ENCODE results near the gene BRMS1. TPM values are rescaled to one million over a fixed set of nuclear protein-coding genes. Genes with fewer than 3 reads are reported as not detected.

Gene BRMS1
- total RNA-seq, 4 donors from 2014 or later, result 36.7 to 59.2 (median 42.0) TPM

GRCh38 chr11:66338276-66339161 is 6.4 kb downstream of the BRMS1 start:
- ATAC-seq (ENCODE audit: low FRiP score), result no peak
- DNase-seq (ENCODE audit: low spot score), result no peak
- TF ChIP-seq CTCF (IDR thresholded peaks at IDR 0.05), result no peak

- no peak for DNase-seq (ENCODE audit: low spot score)
- no peak for TF ChIP-seq CTCF (IDR thresholded peaks at IDR 0.05)
- ATAC-seq (ENCODE audit: low FRiP score), result no peak
Observed at GRCh38 chr11:66337103-66337899, 7.6 kb downstream of the BRMS1 start.

GRCh38 chr11:66336234-66337102 is 8.4 kb downstream of the BRMS1 start, which contains the start of gene RIN1:
Gene RIN1 (minus strand): TSS chr11:66336434. CDS start chr11:66336402, 32 bp downstream.
- TF ChIP-seq CTCF (IDR thresholded peaks at IDR 0.05), result no peak
- ATAC-seq (ENCODE audit: low FRiP score), result peak; percentile 91
- no peak for DNase-seq (ENCODE audit: low spot score)

GRCh38 chr11:66335531-66336233 is 9.2 kb downstream of the BRMS1 start:
- no peak for TF ChIP-seq CTCF (IDR thresholded peaks at IDR 0.05)
- no peak for DNase-seq (ENCODE audit: low spot score)
- no peak for ATAC-seq (ENCODE audit: low FRiP score)

GRCh38 chr11:66334605-66335442 is 10.1 kb downstream of the BRMS1 start:
- no peak for DNase-seq (ENCODE audit: low spot score)
- ATAC-seq (ENCODE audit: low FRiP score), result no peak
- TF ChIP-seq CTCF (IDR thresholded peaks at IDR 0.05), result no peak

Data from omental fat pad (tissue), 4 donors.